SK-N-SH (cell line): Measurements from ENCODE around the gene ADAMTSL1. TPM values are rescaled to one million over a fixed set of nuclear protein-coding genes. Genes with fewer than 3 reads are reported as not detected.

Experiments used
- CTCF ChIA-PET: fragments of 300-600, 350-600 bp; formaldehyde crosslinking; extraction: SDS; loops from one replicate; lab custom pipeline; 2021; lab: Yijun Ruan, JAX
- POLR2A ChIA-PET: fragments of 350-600 bp; sonication (Branson Sonifier 250); formaldehyde crosslinking; extraction: SDS; loops from one replicate; lab custom pipeline; 2020; ENCODE audit warnings: antibody characterized with exemption, inconsistent platforms; lab: Yijun Ruan, JAX
- DNase-seq: peaks from one replicate; pipeline ENCODE4 v3.0.0; 2012
- H2AFZ ChIP-seq: fragments of 200-600 bp; sonication (generic); 2 replicates; pipeline ENCODE4 v1.8.1; 2016; ENCODE audit warnings: antibody characterized with exemption, mild to moderate bottlenecking, low read depth
- H3F3A ChIP-seq: fragments of 200-600 bp; sonication (generic); replicated peaks from 2 replicates; pipeline ENCODE3; 2016; ENCODE audit warnings: antibody characterized with exemption, mild to moderate bottlenecking; ENCODE audit not compliant: insufficient read depth
- H3K27ac ChIP-seq, 2 experiments: fragments of 200-500 bp in 1 of 2; fragments of 200-600 bp in 1 of 2; sonication (Bioruptor generic) in 1 of 2; sonication (generic), shearing (Covaris generic) in 1 of 2; 2 replicates each; pipeline versions ENCODE4 v1.5.1 to v1.6.1; 2014 to 2016; ENCODE audit warnings: low read depth in 2 of 2, inconsistent platforms in 1 of 2, low read length in 1 of 2, mild to moderate bottlenecking in 1 of 2, mixed read lengths in 1 of 2
- H3K27me3 ChIP-seq: fragments of 200-600 bp; sonication (generic), shearing (Covaris generic); 2 replicates; pipeline ENCODE4 v1.6.1; 2016; ENCODE audit warnings: mixed run types; ENCODE audit not compliant: insufficient read depth
- H3K36me3 ChIP-seq, 2 experiments: fragments of 200-500 bp in 1 of 2; fragments of 200-600 bp in 1 of 2; sonication (Bioruptor generic) in 1 of 2; sonication (generic) in 1 of 2; replicated peaks in 1 of 2; 2 replicates each; pipeline versions ENCODE3 to v1.5.1; 2014 to 2016; ENCODE audit warnings: low read length in 1 of 2, mild to moderate bottlenecking in 1 of 2; ENCODE audit not compliant: insufficient read depth in 2 of 2, control insufficient read depth in 1 of 2
- H3K4me1 ChIP-seq, 2 experiments: fragments of 200-500 bp in 1 of 2; fragments of 200-600 bp in 1 of 2; sonication (Bioruptor generic) in 1 of 2; sonication (generic), shearing (Covaris generic) in 1 of 2; 2 replicates each; pipeline versions ENCODE4 v1.5.1 to v1.6.1; 2014 to 2016; ENCODE audit warnings: low read depth in 1 of 2, low read length in 1 of 2, mixed run types in 1 of 2; ENCODE audit not compliant: insufficient read depth in 2 of 2, control insufficient read depth in 1 of 2
- H3K4me2 ChIP-seq: fragments of 200-600 bp; sonication (generic), shearing (Covaris generic); 2 replicates; pipeline ENCODE4 v1.6.1; 2017; ENCODE audit warnings: mixed run types
- H3K4me3 ChIP-seq, 2 experiments: fragments of 200-500 bp in 1 of 2; fragments of 200-600 bp in 1 of 2; sonication (Bioruptor generic) in 1 of 2; sonication (generic), shearing (Covaris generic) in 1 of 2; 2 replicates each; pipeline versions ENCODE4 v1.5.1 to v1.8.1; 2014 to 2016; ENCODE audit warnings: low read depth in 2 of 2, inconsistent platforms in 1 of 2, low read length in 1 of 2, mild to moderate bottlenecking in 1 of 2, mixed read lengths in 1 of 2, moderate library complexity in 1 of 2
- H3K79me2 ChIP-seq: fragments of 200-600 bp; sonication (generic); 2 replicates; pipeline ENCODE4 v1.8.1; 2017; ENCODE audit warnings: mild to moderate bottlenecking; ENCODE audit not compliant: insufficient read depth
- H3K9ac ChIP-seq: fragments of 200-600 bp; sonication (generic); 2 replicates; pipeline ENCODE4 v1.6.1; 2017; ENCODE audit warnings: mixed run types
- H3K9me2 ChIP-seq: fragments of 200-600 bp; sonication (generic); 2 replicates; pipeline ENCODE4 v1.6.1; 2017; ENCODE audit warnings: mixed run types
- H3K9me3 ChIP-seq: fragments of 200-600 bp; sonication (generic); 2 replicates; pipeline ENCODE4 v1.6.1; 2017; ENCODE audit warnings: mixed run types, mild to moderate bottlenecking, moderate library complexity
- H4K20me1 ChIP-seq: fragments of 200-600 bp; sonication (generic); 2 replicates; pipeline ENCODE4 v1.6.1; 2017; ENCODE audit warnings: mild to moderate bottlenecking, mixed run types; ENCODE audit not compliant: insufficient read depth
- CHD2 ChIP-seq: fragments of 150-350 bp; IDR thresholded peaks from 2 replicates; pipeline ENCODE4 v1.6.1; 2018; ENCODE audit warnings: low read length; ENCODE audit not compliant: partially characterized antibody
- ELF1 ChIP-seq: IDR thresholded peaks from 2 replicates; pipeline ENCODE4 v1.4.0; 2012
- EP300 ChIP-seq, 2 experiments: IDR thresholded peaks; 2 replicates each; pipeline versions ENCODE4 v1.4.0 to v1.6.1; 2012; ENCODE audit warnings: borderline replicate concordance in 1 of 2, low read depth in 1 of 2, low read length in 1 of 2
- FOXJ3 ChIP-seq: sonication (generic); formaldehyde crosslinking; IDR thresholded peaks from 2 replicates; pipeline ENCODE4 v1.5.1; 2020; ENCODE audit warnings: mild to moderate bottlenecking, missing genetic modification reagents
- GABPA ChIP-seq: IDR thresholded peaks from 2 replicates; pipeline ENCODE4 v1.4.0; 2012; ENCODE audit warnings: low read depth, mild to moderate bottlenecking
- GATA2 ChIP-seq: sonication (generic); formaldehyde crosslinking; IDR thresholded peaks from 2 replicates; pipeline ENCODE4 v1.5.0; 2020; ENCODE audit warnings: mild to moderate bottlenecking, missing genetic modification reagents
- JUND ChIP-seq: IDR thresholded peaks from 2 replicates; pipeline ENCODE4 v1.4.0; 2012
- NFIC ChIP-seq: IDR thresholded peaks from 2 replicates; pipeline ENCODE4 v1.4.0; 2012; ENCODE audit warnings: borderline replicate concordance
- POLR2AphosphoS5 ChIP-seq: IDR thresholded peaks from 2 replicates; pipeline ENCODE4 v1.6.1; 2012; ENCODE audit warnings: low read depth, low read length
- SIN3A ChIP-seq: IDR thresholded peaks from 2 replicates; pipeline ENCODE4 v1.6.1; 2012; ENCODE audit warnings: low read depth, mild to moderate bottlenecking, low read length, moderate library complexity, borderline replicate concordance
- TCF12 ChIP-seq: IDR thresholded peaks from 2 replicates; pipeline ENCODE4 v1.4.0; 2012
- TEAD4 ChIP-seq: IDR thresholded peaks from 2 replicates; pipeline ENCODE4 v1.4.0; 2012; ENCODE audit warnings: mild to moderate bottlenecking, borderline replicate concordance; ENCODE audit not compliant: insufficient read depth
- WGBS: methylation state at CpG from one replicate; pipeline ENCODE4 v1.1.6; 2017; ENCODE audit warnings: low lambda C conversion rate; 5-methylcytosine and 5-hydroxymethylcytosine counted together
- polyA plus RNA-seq, 3 experiments: library from polyadenylated mRNA; depleted of rRNA; stranded (reverse); fragments of >200 nt; gene quantifications; 2 replicates each; pipeline ENCODE4 v1.2.3, GENCODE V29; 2012
- TF ChIP-seq, protein P1 (sequence below): IDR thresholded peaks from 2 replicates; pipeline ENCODE4 v1.6.1; 2012; ENCODE audit warnings: mild to moderate bottlenecking, low read depth, low read length, moderate library complexity
- TF ChIP-seq, protein P2 (sequence below): IDR thresholded peaks from 2 replicates; pipeline ENCODE4 v1.4.0; 2012; ENCODE audit warnings: low read depth, borderline replicate concordance
- TF ChIP-seq, protein P3 (sequence below): IDR thresholded peaks from 2 replicates; pipeline ENCODE4 v1.4.0; 2012; ENCODE audit warnings: low read depth
- TF ChIP-seq, protein P4 (sequence below): IDR thresholded peaks from 2 replicates; pipeline ENCODE4 v1.4.0; 2012; ENCODE audit warnings: low read depth, borderline replicate concordance
- TF ChIP-seq, protein P5 (sequence below): fragments of 150-350 bp; IDR thresholded peaks from 2 replicates; pipeline ENCODE4 v1.6.1; 2016; ENCODE audit warnings: mild to moderate bottlenecking, low read depth, low read length
- TF ChIP-seq, protein P6 (sequence below): fragments of 150-350 bp; IDR thresholded peaks from 2 replicates; pipeline ENCODE4 v1.6.1; 2017; ENCODE audit warnings: antibody characterized with exemption, low read length, low read depth, borderline replicate concordance

Gene ADAMTSL1
- polyA plus RNA-seq, 1 of the 3 experiments (the other 2 are of a cell fraction), result 114 TPM

DNA sequence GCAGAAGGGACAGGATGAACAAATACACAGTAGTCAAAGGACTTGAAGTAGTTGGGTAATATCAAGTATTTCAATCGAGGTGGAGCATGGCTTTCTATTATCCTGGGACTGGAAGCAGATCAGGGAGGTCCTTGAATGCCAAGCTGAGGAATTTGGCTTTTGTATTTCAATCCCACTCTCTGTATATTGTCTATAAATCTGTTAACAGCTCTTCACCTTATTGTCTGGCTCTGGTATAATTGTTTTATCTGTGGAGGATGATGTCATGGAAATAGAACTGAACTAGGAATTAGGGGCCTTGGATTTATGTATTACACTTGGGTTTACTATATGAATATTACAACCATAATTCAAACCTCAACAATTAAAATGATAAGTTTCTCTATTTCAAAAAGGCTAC lies 6.3 kb upstream of the ADAMTSL1 start:
- H3K4me3 ChIP-seq, result no peak overlapping the region
- H3K27ac ChIP-seq, result no peak overlapping the region
- peaks cover 0 to 14% of the 10 kb centered on the region in 2 experiments for H3K36me3 ChIP-seq
- no peak overlapping the region for H3K4me2 ChIP-seq
- no peak for DNase-seq
- H3K9me3 ChIP-seq, result no peaks in the 10 kb centered on the region
- H3K4me1 ChIP-seq, result no peaks in the 10 kb centered on the region; a peak in 1 of 4 replicates
- ChIA-PET CTCF (interaction anchor here (1.6 kb wide), 1 partner anchor 25 kb away, joined by 7 read pairs; no protein-coding TSS in a partner anchor), POLR2A (no interaction called here)
- no peak for TF ChIP-seq JUND
- no peaks in the 10 kb centered on the region for H3K9me2 ChIP-seq
- 0 out of 2 replicates have a peak, but pooled peaks cover 10% of the 10 kb centered on the region for H3K79me2 ChIP-seq
- 32% methylated on average over 1 of the region's 1 CpG for WGBS
- no peak overlapping the region for H3K9ac ChIP-seq
- H3K27me3 ChIP-seq, result no peaks in the 10 kb centered on the region
- H3F3A ChIP-seq, result no peaks in the 10 kb centered on the region
- H2AFZ ChIP-seq, result no peak overlapping the region; the same call in 1 of the 2 replicates
- no peaks in the 10 kb centered on the region for H4K20me1 ChIP-seq

DNA sequence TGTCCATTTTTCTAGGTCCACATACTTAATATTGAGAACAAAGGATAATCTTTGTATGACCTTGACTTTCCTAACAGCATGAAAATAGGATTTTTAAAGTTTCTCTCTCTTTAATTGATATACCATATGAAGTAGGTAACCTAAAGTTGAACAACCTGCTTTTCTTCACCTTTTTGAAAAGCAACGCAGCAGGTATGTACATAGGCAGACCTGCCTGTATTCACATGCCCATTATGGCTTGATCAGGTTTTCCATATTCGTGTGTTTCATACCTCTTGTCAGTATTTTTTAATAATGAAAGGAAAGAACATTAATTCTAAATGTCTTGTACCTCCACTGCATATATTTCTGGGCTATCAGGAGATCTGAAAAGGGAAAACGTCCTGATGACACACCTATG lies 1.5 kb upstream of the ADAMTSL1 start:
- CTCF ChIA-PET, result interaction anchor here (4.5 kb wide), 1 partner anchor 30 kb away, joined by 25 read pairs; no protein-coding TSS in a partner anchor
- no peaks in the 10 kb centered on the region for H3K9me3 ChIP-seq
- TF ChIP-seq, protein P1, sequence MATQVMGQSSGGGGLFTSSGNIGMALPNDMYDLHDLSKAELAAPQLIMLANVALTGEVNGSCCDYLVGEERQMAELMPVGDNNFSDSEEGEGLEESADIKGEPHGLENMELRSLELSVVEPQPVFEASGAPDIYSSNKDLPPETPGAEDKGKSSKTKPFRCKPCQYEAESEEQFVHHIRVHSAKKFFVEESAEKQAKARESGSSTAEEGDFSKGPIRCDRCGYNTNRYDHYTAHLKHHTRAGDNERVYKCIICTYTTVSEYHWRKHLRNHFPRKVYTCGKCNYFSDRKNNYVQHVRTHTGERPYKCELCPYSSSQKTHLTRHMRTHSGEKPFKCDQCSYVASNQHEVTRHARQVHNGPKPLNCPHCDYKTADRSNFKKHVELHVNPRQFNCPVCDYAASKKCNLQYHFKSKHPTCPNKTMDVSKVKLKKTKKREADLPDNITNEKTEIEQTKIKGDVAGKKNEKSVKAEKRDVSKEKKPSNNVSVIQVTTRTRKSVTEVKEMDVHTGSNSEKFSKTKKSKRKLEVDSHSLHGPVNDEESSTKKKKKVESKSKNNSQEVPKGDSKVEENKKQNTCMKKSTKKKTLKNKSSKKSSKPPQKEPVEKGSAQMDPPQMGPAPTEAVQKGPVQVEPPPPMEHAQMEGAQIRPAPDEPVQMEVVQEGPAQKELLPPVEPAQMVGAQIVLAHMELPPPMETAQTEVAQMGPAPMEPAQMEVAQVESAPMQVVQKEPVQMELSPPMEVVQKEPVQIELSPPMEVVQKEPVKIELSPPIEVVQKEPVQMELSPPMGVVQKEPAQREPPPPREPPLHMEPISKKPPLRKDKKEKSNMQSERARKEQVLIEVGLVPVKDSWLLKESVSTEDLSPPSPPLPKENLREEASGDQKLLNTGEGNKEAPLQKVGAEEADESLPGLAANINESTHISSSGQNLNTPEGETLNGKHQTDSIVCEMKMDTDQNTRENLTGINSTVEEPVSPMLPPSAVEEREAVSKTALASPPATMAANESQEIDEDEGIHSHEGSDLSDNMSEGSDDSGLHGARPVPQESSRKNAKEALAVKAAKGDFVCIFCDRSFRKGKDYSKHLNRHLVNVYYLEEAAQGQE, result no peak
- TF ChIP-seq, protein P2, sequence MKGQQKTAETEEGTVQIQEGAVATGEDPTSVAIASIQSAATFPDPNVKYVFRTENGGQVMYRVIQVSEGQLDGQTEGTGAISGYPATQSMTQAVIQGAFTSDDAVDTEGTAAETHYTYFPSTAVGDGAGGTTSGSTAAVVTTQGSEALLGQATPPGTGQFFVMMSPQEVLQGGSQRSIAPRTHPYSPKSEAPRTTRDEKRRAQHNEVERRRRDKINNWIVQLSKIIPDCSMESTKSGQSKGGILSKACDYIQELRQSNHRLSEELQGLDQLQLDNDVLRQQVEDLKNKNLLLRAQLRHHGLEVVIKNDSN, result no peak
- TF ChIP-seq TCF12, result no peak
- TF ChIP-seq, protein P3, sequence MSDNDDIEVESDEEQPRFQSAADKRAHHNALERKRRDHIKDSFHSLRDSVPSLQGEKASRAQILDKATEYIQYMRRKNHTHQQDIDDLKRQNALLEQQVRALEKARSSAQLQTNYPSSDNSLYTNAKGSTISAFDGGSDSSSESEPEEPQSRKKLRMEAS, result no peak
- TF ChIP-seq POLR2AphosphoS5, result no peak
- TF ChIP-seq CHD2, result no peak
- no peak for TF ChIP-seq FOXJ3 (CRISPR knock-in tag)
- no peak for TF ChIP-seq NFIC
- no peak for TF ChIP-seq ELF1
- TF ChIP-seq GABPA, result no peak
- TF ChIP-seq GATA2 (CRISPR knock-in tag), result no peak
- TF ChIP-seq, protein P4, sequence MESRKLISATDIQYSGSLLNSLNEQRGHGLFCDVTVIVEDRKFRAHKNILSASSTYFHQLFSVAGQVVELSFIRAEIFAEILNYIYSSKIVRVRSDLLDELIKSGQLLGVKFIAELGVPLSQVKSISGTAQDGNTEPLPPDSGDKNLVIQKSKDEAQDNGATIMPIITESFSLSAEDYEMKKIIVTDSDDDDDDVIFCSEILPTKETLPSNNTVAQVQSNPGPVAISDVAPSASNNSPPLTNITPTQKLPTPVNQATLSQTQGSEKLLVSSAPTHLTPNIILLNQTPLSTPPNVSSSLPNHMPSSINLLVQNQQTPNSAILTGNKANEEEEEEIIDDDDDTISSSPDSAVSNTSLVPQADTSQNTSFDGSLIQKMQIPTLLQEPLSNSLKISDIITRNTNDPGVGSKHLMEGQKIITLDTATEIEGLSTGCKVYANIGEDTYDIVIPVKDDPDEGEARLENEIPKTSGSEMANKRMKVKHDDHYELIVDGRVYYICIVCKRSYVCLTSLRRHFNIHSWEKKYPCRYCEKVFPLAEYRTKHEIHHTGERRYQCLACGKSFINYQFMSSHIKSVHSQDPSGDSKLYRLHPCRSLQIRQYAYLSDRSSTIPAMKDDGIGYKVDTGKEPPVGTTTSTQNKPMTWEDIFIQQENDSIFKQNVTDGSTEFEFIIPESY, result no peak
- TF ChIP-seq, protein P5, sequence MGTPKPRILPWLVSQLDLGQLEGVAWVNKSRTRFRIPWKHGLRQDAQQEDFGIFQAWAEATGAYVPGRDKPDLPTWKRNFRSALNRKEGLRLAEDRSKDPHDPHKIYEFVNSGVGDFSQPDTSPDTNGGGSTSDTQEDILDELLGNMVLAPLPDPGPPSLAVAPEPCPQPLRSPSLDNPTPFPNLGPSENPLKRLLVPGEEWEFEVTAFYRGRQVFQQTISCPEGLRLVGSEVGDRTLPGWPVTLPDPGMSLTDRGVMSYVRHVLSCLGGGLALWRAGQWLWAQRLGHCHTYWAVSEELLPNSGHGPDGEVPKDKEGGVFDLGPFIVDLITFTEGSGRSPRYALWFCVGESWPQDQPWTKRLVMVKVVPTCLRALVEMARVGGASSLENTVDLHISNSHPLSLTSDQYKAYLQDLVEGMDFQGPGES, result no peak
- TF ChIP-seq EP300 (IDR thresholded peaks at IDR 0.05; ENCODE audit: borderline replicate concordance in 1 of 2, low read depth in 1 of 2, low read length in 1 of 2), result no peak
- TF ChIP-seq JUND, result no peak
- TF ChIP-seq, protein P6, sequence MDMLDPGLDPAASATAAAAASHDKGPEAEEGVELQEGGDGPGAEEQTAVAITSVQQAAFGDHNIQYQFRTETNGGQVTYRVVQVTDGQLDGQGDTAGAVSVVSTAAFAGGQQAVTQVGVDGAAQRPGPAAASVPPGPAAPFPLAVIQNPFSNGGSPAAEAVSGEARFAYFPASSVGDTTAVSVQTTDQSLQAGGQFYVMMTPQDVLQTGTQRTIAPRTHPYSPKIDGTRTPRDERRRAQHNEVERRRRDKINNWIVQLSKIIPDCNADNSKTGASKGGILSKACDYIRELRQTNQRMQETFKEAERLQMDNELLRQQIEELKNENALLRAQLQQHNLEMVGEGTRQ, result no peak
- TF ChIP-seq TEAD4, result no peak
- no peak for TF ChIP-seq SIN3A
- TF ChIP-seq, all 33 proteins: peak for 0
- WGBS, result 53% methylated on average over 3 of the region's 3 CpGs
- POLR2A ChIA-PET, result no interaction called here
- Histone ChIP-seq H2AFZ (no peak overlapping the region), H4K20me1 (no peaks in the 10 kb centered on the region), H3K4me1 (no peaks in the 10 kb centered on the region; a peak in 2 of 4 replicates), H3K36me3 (peaks cover 0 to 17% of the 10 kb centered on the region in 2 experiments), H3K27ac (peak overlapping the region; percentile 11 to 91; a peak in 2 of 4 replicates), H3K27me3 (no peaks in the 10 kb centered on the region), H3F3A (peaks cover 21% of the 10 kb centered on the region), H3K9ac (no peak overlapping the region; the same call in 1 of the 2 replicates), H3K9me2 (no peaks in the 10 kb centered on the region), H3K4me2 (peak overlapping the region; percentile 84), H3K4me3 (peak overlapping the region in 1 of 2 experiments; percentile 81; a peak in 1 of 4 replicates), H3K79me2 (peaks cover 52% of the 10 kb centered on the region)
- no peak for DNase-seq
